Urinary bladder (tissue), 4 donors: ENCODE measurements around the gene MEIG1. TPM values are rescaled to one million over a fixed set of nuclear protein-coding genes. Genes with fewer than 3 reads are reported as not detected.
"Not testable (repeated sequence)": the region's sequence is repeated elsewhere in the genome, so short reads cannot be mapped to it uniquely, and the experiment has no call there.

Experiments
- DNase-seq: peaks from one replicate; pipeline ENCODE4 v3.0.0-alpha.2; 2015; ENCODE audit errors: extremely low spot score
- H3K27ac ChIP-seq: one replicate; pipeline ENCODE4 v1.5.1; 2013; ENCODE audit warnings: low read depth, mild to moderate bottlenecking, moderate library complexity
- H3K36me3 ChIP-seq: one replicate; pipeline ENCODE4 v1.6.1; 2013; ENCODE audit warnings: mild to moderate bottlenecking, moderate library complexity; ENCODE audit not compliant: insufficient read depth
- H3K4me1 ChIP-seq: one replicate; pipeline ENCODE4 v1.6.1; 2013; ENCODE audit warnings: mild to moderate bottlenecking, moderate library complexity; ENCODE audit not compliant: insufficient read depth
- H3K4me3 ChIP-seq: one replicate; pipeline ENCODE4 v1.5.1; 2013; ENCODE audit warnings: low read depth, low read length
- WGBS: extraction: QIAGEN DNeasy Blood & Tissue Kit; methylation state at CpG from one replicate; pipeline ENCODE4 v1.1.7; 2013; 5-methylcytosine and 5-hydroxymethylcytosine counted together
- polyA plus RNA-seq: library from polyadenylated mRNA; stranded (reverse); fragments of 200-250 nt; gene quantifications from one replicate; pipeline ENCODE4 v1.2.3, GENCODE V29; 2013
- total RNA-seq: library from RNA; depleted of rRNA; stranded (reverse); fragments of >200 nt; gene quantifications from one replicate; pipeline ENCODE4 v1.2.3, GENCODE V29; 2014
- donor health status: healthy with polysubstance abuse.
- donor health status: healthy.

The MEIG1 gene, protein sequence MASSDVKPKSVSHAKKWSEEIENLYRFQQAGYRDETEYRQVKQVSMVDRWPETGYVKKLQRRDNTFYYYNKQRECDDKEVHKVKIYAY
- total RNA-seq (not detected), polyA plus RNA-seq (0.22 TPM)

DNA sequence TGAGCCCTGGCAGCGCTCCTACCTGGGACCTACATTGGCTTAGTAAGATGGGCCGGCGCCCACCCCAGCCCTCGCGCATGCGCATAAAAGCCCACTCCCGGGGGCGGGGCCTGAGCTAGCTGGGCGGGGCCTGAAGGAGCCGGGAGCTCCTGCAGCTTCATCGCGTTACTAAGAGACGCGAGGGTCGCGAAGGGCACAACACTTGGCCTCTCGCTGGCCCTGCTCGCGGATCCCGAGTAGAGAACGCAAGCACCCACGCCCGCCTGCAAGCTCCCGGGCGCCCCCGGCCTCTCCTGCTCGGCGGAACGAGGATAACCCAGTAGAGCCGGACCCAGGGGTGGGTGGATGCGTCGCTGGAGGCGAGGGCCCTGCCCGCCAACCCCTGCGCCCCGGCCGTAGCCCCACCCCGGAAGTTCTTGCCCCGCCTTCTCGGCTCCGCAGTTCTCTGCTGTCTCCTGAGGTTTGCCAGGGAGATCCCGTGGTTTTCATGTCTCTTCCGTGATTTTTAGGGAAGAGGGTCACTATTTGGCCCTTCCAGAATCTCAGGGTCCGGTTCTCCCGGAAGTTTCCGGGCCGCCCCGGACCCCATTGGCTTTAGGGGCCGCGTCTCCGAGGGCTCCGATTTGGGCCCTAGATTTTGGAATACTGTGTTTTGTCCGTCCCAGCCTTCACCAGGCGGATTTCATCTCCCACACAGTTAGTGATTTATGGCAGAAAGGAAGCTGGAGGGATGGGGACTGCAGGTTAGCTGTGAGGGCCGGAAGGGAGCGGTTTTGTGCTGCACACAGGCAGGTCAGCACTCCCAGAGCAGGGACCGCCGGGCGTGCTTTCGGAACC lies at the start of gene MEIG1:
MEIG1 (plus strand) TSS at position 168 of the 837 bp plus-strand sequence. CDS start 7,081 bp downstream, outside the sequence.
- DNase-seq = peak; percentile 86
- Histone ChIP-seq H3K4me3 (peak within 1 kb of the TSS; percentile 62), H3K4me1 (no peaks in the 10 kb centered on the region), H3K36me3 (no peaks in the 10 kb centered on the region), H3K27ac (peak within 1 kb of the TSS; percentile 94)
- WGBS = under 1% methylated on average over 60 of the region's 60 CpGs

DNA sequence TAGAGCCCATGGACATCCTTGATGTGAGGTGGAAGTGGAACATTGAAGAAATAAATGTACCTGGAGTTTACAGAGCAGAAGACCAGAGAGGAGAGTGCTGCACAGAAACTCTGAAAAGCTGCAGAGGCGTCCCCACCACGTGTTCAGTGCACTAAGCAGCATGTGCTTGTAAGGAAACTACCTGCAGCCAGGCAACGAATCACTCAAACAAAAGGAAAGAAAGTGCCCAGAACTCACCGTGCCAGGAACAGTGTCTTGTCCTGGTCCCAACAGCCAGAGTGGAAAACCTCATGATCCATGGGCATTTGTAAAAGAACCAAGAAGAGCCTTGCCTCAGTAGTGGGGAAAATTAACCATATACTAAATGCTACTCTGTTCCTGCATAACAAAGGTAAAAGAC lies 48.2 kb upstream of the MEIG1 start:
- H3K27ac ChIP-seq = no peak overlapping the region
- no peak for DNase-seq
- no peaks in the 10 kb centered on the region for H3K4me1 ChIP-seq
- 96% methylated on average over 4 of the region's 4 CpGs for WGBS
- no peak overlapping the region for H3K4me3 ChIP-seq
- peaks cover 3% of the 10 kb centered on the region for H3K36me3 ChIP-seq

DNA sequence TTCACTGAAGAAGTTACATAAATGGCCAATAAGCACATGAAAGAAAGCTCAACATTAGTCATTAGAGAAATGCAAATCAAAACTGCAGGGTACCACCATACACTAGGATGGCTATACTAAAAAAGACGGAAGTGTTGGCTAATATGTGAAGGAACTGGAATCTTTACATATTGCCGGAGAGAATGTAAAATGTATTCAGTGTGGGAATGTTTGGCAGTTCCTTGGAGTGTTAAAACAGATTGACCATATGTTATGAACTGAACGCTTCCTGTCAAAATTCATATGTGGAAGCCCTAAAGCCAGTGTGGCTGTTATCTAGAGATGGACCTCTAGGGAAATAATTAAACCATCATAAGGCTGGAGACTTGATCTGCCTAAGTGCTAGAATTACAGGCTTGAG lies 47.4 kb upstream of the MEIG1 start:
- H3K27ac ChIP-seq = no peak overlapping the region
- H3K4me1 ChIP-seq = no peaks in the 10 kb centered on the region
- peaks cover 3% of the 10 kb centered on the region for H3K36me3 ChIP-seq
- H3K4me3 ChIP-seq = no peak overlapping the region
- DNase-seq = no peak
- WGBS = over 99% methylated on average over 3 of the region's 3 CpGs

DNA sequence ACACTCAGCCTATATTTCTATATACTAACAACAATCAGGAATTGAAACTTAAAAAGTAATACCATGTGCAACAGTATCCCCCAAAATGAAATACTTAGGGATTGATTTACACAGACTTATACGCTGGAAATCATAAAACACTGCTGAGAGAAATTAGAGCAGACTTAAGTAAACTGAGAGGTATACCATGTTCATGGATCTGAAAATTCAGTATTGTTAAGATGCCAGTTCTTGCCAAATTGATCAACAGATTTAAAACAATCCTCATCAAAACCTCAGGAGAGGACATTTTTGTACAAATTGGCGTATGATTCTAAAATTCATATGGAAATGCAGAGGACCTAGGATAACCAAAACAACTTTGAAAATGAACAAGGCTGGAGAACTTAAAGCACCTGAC lies 42.6 kb upstream of the MEIG1 start:
- peaks cover 10% of the 10 kb centered on the region for H3K36me3 ChIP-seq
- no peak overlapping the region for H3K4me3 ChIP-seq
- 98% methylated on average over 2 of the region's 2 CpGs for whole genome bisulfite sequencing
- no peaks in the 10 kb centered on the region for H3K4me1 ChIP-seq
- no peak for DNase-seq
- no peak overlapping the region for H3K27ac ChIP-seq

DNA sequence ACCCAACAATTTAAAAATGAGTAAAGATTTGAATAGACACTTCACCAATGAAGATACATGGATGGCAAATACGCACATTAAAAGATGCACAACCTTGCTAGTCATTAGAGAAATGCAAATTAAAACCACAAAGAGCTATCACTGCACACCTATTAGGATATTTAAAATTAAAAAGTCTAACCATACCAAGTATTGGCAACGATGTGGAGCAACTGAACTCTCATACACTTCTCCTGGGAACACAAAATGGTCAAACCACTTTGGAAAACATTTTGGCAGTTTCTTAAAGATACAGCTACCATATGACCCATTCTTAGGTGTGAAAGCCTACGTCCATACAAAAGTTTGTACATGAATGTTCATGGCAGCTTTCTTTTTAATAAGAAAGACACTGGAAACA lies 41.4 kb upstream of the MEIG1 start:
- WGBS = 99% methylated on average over 3 of the region's 3 CpGs
- Histone ChIP-seq H3K4me1 (no peaks in the 10 kb centered on the region), H3K36me3 (peaks cover 12% of the 10 kb centered on the region)

DNA sequence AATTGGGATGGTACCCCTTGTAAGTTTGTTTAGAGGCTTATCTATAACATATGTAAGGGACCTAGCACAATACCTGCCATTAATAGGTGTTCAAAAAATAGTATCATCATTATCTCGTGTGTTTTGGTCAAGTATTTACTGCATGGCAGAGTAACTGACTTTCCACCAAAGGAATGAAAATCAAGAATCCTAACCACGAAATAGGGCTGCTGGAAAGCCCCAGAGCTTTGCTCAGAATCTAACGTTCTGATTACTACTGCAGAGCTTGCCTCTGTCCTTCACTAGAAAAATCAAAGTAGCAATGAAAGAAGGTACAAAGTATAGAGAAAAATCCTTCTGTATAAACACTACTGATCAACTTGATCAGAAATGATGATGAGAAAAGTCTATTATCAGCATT lies 40.2 kb upstream of the MEIG1 start:
- H3K27ac ChIP-seq = no peak overlapping the region
- 89% methylated on average over 3 of the region's 3 CpGs for WGBS
- no peak for DNase-seq
- H3K4me1 ChIP-seq = no peaks in the 10 kb centered on the region
- no peak overlapping the region for H3K4me3 ChIP-seq
- peaks cover 12% of the 10 kb centered on the region for H3K36me3 ChIP-seq

More for the DNA sequence above, 41.4 kb upstream of the MEIG1 start:
- no peak overlapping the region for H3K4me3 ChIP-seq
- no peak overlapping the region for H3K27ac ChIP-seq
- no peak for DNase-seq

DNA sequence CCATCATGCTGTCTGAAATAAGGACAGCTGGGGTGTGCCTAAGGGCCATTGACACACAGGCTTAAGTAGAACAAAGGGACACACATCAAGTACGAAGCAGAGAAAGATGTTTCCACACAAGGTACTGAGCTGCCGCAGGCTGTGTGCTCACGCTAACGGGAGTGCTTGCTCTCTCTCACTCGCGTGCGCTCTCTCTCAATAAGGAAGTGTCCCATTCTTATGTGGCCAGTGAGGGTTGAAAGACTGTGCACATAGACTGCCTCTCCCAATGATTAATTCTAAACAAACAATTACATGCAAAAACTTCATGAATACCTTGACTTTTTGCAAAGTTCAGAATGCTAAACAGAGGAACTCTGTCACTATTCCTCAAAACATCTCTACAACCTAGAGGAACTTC lies 35.2 kb upstream of the MEIG1 start:
- no peak for DNase-seq
- no peaks in the 10 kb centered on the region for H3K4me1 ChIP-seq
- H3K36me3 ChIP-seq = peaks cover 10% of the 10 kb centered on the region
- no peak overlapping the region for H3K27ac ChIP-seq
- WGBS = 94% methylated on average over 7 of the region's 7 CpGs
- no peak overlapping the region for H3K4me3 ChIP-seq

DNA sequence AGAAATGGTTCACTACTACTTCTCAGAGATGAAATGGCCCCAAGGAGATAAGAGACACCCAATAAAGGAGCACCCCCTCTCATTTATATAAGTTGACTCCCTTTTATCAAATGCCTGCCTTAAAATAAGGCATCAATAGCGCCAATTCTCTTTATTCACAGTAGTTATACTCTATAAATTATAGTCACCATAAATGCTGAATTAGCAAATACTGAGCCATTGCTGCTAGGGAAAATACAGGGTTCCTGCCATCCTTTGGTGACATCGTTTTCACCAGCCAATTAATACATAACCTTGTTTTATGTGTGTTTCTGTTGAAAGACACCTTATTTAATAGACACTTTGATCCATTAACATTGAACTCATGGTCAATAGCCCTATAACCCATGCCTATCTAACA lies 33.9 kb upstream of the MEIG1 start:
- DNase-seq = no peak
- Histone ChIP-seq H3K4me1 (no peaks in the 10 kb centered on the region), H3K27ac (no peak overlapping the region), H3K4me3 (no peak overlapping the region), H3K36me3 (peaks cover 10% of the 10 kb centered on the region)
- WGBS = 98% methylated on average over 2 of the region's 2 CpGs

DNA sequence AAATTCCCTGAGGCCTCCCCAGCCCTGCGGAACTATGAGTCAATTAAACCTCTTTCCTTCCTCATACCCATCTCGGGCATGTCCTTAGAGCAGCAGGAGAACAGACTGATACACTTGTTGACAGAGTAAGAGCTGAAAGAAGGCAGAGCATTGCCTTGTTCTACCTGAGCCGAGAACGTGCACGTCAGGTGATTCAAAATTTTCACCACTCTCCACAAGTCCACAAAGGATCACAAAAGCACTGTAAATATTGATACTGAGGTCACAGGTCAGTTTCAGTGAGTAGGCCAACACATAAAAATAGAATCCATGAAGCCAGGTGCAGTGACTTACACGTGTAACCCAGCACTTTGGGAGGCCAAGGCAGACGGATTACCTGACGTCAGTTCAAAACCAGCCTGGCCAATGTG lies 33.1 kb upstream of the MEIG1 start:
- Histone ChIP-seq H3K4me1 (no peaks in the 10 kb centered on the region), H3K4me3 (no peak overlapping the region), H3K27ac (no peak overlapping the region), H3K36me3 (peaks cover 8% of the 10 kb centered on the region)
- no peak for DNase-seq
- 91% methylated on average over 8 of the region's 8 CpGs for WGBS

DNA sequence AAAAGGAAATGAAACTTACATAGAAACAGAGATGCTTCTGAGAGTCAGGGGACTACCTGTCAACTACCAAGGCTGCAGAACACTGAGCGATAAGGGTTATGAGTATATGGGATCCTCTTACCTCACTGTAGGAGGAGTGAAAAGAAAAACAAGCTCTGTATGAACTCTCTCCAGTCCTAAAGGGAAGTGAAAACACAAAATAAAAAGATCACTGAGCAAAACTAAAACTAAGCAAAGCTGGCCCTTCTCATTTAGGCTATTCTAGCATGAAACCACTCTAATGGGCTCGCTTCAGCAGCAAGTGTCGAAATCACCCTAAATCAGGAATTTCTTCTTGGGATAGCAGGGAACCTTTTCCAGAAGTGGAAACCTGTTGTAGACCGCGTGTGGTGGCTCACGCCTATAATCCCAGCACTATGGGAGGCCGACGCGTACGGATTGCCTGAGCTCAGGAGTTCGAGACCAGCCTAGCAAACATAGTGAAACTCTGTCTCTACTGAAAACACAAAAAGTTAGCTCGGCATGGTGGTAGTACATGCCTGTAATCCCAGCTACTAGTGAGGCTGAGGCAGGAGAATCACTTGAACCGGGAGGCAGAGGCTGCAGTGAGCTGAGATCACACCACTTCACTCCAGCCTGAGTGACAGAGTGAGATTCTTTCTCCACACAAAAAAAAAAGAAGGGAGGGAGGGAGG lies 32.3 kb upstream of the MEIG1 start:
- peaks cover 8% of the 10 kb centered on the region for H3K36me3 ChIP-seq
- DNase-seq = no peak
- 91% methylated on average over 13 of the region's 13 CpGs for WGBS

DNA sequence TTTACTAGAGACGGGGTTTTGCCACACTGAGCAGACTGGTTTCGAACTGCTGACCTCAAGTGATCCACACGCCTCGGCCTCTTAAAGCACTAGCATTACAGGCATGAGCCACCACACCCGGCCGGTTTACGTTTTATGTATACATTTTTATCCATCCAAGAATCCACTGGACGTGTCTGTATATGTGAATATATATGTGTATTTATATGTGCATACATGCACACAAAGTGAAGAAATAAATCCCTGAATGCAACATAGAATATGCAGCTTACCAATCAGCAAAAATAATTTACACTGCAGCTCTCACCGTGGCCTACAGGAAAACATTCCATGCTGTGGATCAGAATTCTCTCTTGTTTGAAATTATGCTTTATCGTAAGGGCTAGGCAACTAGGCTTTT lies 28.6 kb upstream of the MEIG1 start:
- Histone ChIP-seq H3K36me3 (peaks cover 8% of the 10 kb centered on the region), H3K4me1 (no peaks in the 10 kb centered on the region), H3K4me3 (no peak overlapping the region), H3K27ac (no peak overlapping the region)
- WGBS = 91% methylated on average over 10 of the region's 10 CpGs
- DNase-seq = no peak

More for the DNA sequence above, 32.3 kb upstream of the MEIG1 start:
- no peaks in the 10 kb centered on the region for H3K4me1 ChIP-seq
- no peak overlapping the region for H3K4me3 ChIP-seq
- no peak overlapping the region for H3K27ac ChIP-seq

DNA sequence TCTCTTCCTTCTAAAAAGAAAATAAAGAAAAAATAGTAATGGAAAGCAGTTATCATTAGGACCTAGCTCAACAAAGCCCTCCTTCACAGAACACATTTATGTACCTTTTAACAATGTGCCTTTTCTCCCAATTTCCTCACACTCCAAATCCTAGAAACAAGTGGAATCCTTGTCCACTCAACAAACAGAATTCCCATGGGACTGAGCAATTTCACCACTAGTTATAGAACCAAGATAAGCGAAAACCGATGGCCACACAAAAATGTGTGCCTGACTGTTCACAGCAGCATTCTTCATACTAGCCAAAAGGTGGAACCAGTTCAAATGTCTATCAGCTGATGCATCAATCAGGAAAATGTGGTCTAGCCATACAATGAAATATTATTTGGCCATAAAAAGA lies 22.6 kb upstream of the MEIG1 start:
- no peak overlapping the region for H3K27ac ChIP-seq
- peaks cover 4% of the 10 kb centered on the region for H3K36me3 ChIP-seq
- no peak overlapping the region for H3K4me3 ChIP-seq
- DNase-seq = no peak
- no peaks in the 10 kb centered on the region for H3K4me1 ChIP-seq
- WGBS = 93% methylated on average over 2 of the region's 2 CpGs

DNA sequence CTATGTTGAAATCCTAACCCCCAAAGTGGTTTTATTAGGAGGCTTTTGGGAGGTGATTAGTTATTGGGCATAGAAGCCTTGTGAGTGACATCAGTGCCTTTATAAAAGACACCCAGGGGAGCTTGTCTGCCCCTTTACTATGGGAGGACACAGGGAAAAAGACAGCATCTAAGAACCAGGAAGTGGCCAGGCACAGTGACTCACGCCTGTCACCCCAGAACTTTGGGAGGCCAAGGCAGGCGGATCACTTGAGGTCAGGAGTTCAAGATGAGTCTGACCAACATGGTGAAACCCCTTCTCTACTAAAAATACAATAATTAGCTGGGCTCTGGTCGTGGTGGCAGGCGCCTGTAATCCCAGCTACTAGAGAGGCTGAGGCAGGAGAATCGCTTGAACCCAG lies 20.2 kb upstream of the MEIG1 start:
- not testable (repeated sequence) for H3K4me1 ChIP-seq, H3K36me3 ChIP-seq, H3K4me3 ChIP-seq, DNase-seq, H3K27ac ChIP-seq
- WGBS = 80% methylated on average over 4 of the region's 5 CpGs
